A673 (cell line): ENCODE measurements around the gene NKD2.

ENCODE experiments used
- EZH2 ChIP-seq: fragments of 200-600 bp; sonication (generic); IDR thresholded peaks from 2 replicates; pipeline ENCODE4 v1.6.1; 2017; ENCODE audit warnings: borderline replicate concordance, low read depth, mild to moderate bottlenecking, mixed read lengths, antibody characterized with exemption, low read length; ENCODE audit not compliant: poor library complexity, severe bottlenecking
- TF ChIP-seq, protein P1 (sequence below): fragments of 300-800, 200-600 bp; sonication (generic); conservative IDR thresholded peaks from 2 replicates; pipeline ENCODE4 v1.5.1; 2017; ENCODE audit warnings: low read depth, mild to moderate bottlenecking, antibody characterized with exemption, low read length, moderate library complexity, mixed read lengths

GRCh38 chr5:1032551-1033027 lies 24.0 kb downstream of the NKD2 start:
- TF ChIP-seq EZH2: no peak
- TF ChIP-seq, protein P1, sequence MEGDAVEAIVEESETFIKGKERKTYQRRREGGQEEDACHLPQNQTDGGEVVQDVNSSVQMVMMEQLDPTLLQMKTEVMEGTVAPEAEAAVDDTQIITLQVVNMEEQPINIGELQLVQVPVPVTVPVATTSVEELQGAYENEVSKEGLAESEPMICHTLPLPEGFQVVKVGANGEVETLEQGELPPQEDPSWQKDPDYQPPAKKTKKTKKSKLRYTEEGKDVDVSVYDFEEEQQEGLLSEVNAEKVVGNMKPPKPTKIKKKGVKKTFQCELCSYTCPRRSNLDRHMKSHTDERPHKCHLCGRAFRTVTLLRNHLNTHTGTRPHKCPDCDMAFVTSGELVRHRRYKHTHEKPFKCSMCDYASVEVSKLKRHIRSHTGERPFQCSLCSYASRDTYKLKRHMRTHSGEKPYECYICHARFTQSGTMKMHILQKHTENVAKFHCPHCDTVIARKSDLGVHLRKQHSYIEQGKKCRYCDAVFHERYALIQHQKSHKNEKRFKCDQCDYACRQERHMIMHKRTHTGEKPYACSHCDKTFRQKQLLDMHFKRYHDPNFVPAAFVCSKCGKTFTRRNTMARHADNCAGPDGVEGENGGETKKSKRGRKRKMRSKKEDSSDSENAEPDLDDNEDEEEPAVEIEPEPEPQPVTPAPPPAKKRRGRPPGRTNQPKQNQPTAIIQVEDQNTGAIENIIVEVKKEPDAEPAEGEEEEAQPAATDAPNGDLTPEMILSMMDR: no peak
